GM19463 (cell line): Measurements from ENCODE around the gene CCDC191.

Experiments
- ATAC-seq: cut with Tn5 transposase; IDR thresholded peaks from one replicate; pipeline ENCODE4 v1.9.1; 2021; ENCODE audit warnings: mild to moderate bottlenecking, moderate library complexity; ENCODE audit not compliant: unreplicated experiment

The CCDC191 gene

GRCh38 chr3:114056130-114057010 lies at the start of gene CCDC191, which contains the start of gene QTRT2:
CCDC191 (minus strand) TSS chr3:114056526; CDS start chr3:114056466, 60 bp downstream.
QTRT2 (plus strand) TSS chr3:114056737; CDS start chr3:114065258, 8,521 bp downstream.
- peak; percentile 97 for ATAC-seq

- no peak for ATAC-seq
These were observed 48.1 kb upstream of the CCDC191 start for GRCh38 chr3:114104414-114104813.

GRCh38 chr3:114103858-114104257 lies 47.5 kb upstream of the CCDC191 start:
- no peak for ATAC-seq

- ATAC-seq: no peak
These were observed 46.9 kb upstream of the CCDC191 start for GRCh38 chr3:114103181-114103580.

GRCh38 chr3:114101101-114101500 lies 44.8 kb upstream of the CCDC191 start:
- no peak for ATAC-seq

- no peak for ATAC-seq
These were observed 39.5 kb upstream of the CCDC191 start for GRCh38 chr3:114095796-114096195.

- no peak for ATAC-seq
These were observed 37.3 kb upstream of the CCDC191 start for GRCh38 chr3:114093596-114093995.

- no peak for ATAC-seq
These were observed 36.7 kb upstream of the CCDC191 start for GRCh38 chr3:114093016-114093380.

- no peak for ATAC-seq
These were observed 36.1 kb upstream of the CCDC191 start for GRCh38 chr3:114092151-114093015.

- ATAC-seq: no peak
These were observed 33.3 kb upstream of the CCDC191 start for GRCh38 chr3:114089675-114090074.

GRCh38 chr3:114086356-114086755 lies 30.0 kb upstream of the CCDC191 start:
- ATAC-seq: no peak

GRCh38 chr3:114083112-114083511 lies 26.8 kb upstream of the CCDC191 start:
- no peak for ATAC-seq

- no peak for ATAC-seq
These were observed 24.7 kb upstream of the CCDC191 start for GRCh38 chr3:114081037-114081436.

GRCh38 chr3:114080201-114080600 lies 23.9 kb upstream of the CCDC191 start:
- ATAC-seq: no peak

GRCh38 chr3:114079761-114080160 lies 23.4 kb upstream of the CCDC191 start:
- ATAC-seq: no peak

- ATAC-seq: no peak
These were observed 21.8 kb upstream of the CCDC191 start for GRCh38 chr3:114078126-114078525.

- no peak for ATAC-seq
These were observed 20.4 kb upstream of the CCDC191 start for GRCh38 chr3:114076711-114077110.

- no peak for ATAC-seq
These were observed 15.5 kb upstream of the CCDC191 start for GRCh38 chr3:114071786-114072185.

- no peak for ATAC-seq
These were observed 12.0 kb upstream of the CCDC191 start for GRCh38 chr3:114068336-114068735.

GRCh38 chr3:114067804-114068203 lies 11.5 kb upstream of the CCDC191 start:
- ATAC-seq: no peak

GRCh38 chr3:114060906-114061655 lies 4.8 kb upstream of the CCDC191 start:
- no peak for ATAC-seq
